ENCODE measurements around the gene FSTL4.

DNA sequence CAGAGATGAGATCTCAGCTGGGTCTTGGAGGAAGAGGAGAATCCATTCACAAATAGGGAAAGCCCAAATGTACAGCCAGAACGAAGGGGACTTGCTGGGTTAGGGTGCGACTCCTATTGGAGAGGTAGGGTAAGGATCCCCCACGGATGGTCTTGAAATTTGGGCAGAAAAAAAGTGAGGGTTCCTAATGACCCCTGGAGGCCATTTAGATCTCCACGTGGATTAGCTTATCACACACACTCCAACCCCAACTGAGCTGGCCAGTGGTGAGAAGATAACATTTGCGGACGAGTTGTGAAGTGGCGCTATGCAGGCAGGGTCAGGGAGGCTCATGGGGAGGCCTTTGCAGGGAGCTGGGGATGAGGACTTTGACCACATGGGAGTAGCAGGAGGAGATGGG lies 86.0 kb downstream of the FSTL4 start:
- TF ChIP-seq POLR2A (IDR thresholded peaks at IDR 0.05): no peak
- TF ChIP-seq CTCF (IDR thresholded peaks at IDR 0.05): no peak
- TF ChIP-seq EP300 (IDR thresholded peaks at IDR 0.05): no peak
- TF ChIP-seq POLR2AphosphoS5 (IDR thresholded peaks at IDR 0.05): no peak
